H1 (cell line): ENCODE data around the gene MRPL9. TPM values are rescaled to one million over a fixed set of nuclear protein-coding genes. Genes with fewer than 3 reads are reported as not detected.

Source experiments
- CTCF ChIA-PET: fragments of 300-600 bp; sonication (Branson Sonifier 250); formaldehyde crosslinking; loops from one replicate; lab custom pipeline; 2021; ENCODE audit not compliant: partially characterized antibody; lab: Charles Lee
- POLR2A ChIA-PET: fragments of 300-600 bp; sonication (Branson Sonifier 250); formaldehyde crosslinking; loops from one replicate; lab custom pipeline; 2021; ENCODE audit warnings: inconsistent platforms; ENCODE audit not compliant: partially characterized antibody; lab: Charles Lee
- DNase-seq, 2 experiments: peaks; one replicate each; pipeline versions ENCODE4 v3.0.0 to v3.0.0-alpha.2; 2010 to 2022; ENCODE audit warnings: low spot score in 2 of 2, low read depth in 1 of 2, mixed read lengths in 1 of 2
- FAIRE-seq: peaks from 2 replicates; lab custom pipeline; 2011; peaks lifted over from hg19 to GRCh38; lab: Jason Lieb, UNC
- H2AFZ ChIP-seq: 2 replicates; pipeline ENCODE4 v1.8.1; 2012; ENCODE audit warnings: low read length, inconsistent platforms
- H2AK5ac ChIP-seq: 2 replicates; pipeline ENCODE4 v1.6.1; 2013; ENCODE audit warnings: low read depth, low read length
- H2BK120ac ChIP-seq: replicated peaks from 2 replicates; pipeline ENCODE3; 2013; ENCODE audit warnings: low read depth, low read length, inconsistent platforms
- H2BK12ac ChIP-seq: 2 replicates; pipeline ENCODE4 v1.6.1; 2013; ENCODE audit warnings: low read depth, low read length
- H2BK15ac ChIP-seq: 2 replicates; pipeline ENCODE4 v1.6.1; 2013; ENCODE audit warnings: low read length
- H2BK20ac ChIP-seq: 2 replicates; pipeline ENCODE4 v1.6.1; 2013; ENCODE audit warnings: low read length
- H2BK5ac ChIP-seq: 2 replicates; pipeline ENCODE4 v1.6.1; 2013; ENCODE audit warnings: low read depth, low read length
- H3K14ac ChIP-seq: 2 replicates; pipeline ENCODE4 v1.6.1; 2013; ENCODE audit warnings: inconsistent platforms; ENCODE audit not compliant: insufficient read length
- H3K18ac ChIP-seq: 2 replicates; pipeline ENCODE4 v1.6.1; 2013; ENCODE audit warnings: low read length; ENCODE audit errors: extremely low read depth
- H3K23ac ChIP-seq: 2 replicates; pipeline ENCODE4 v1.6.1; 2013; ENCODE audit warnings: inconsistent platforms; ENCODE audit not compliant: insufficient read length
- H3K23me2 ChIP-seq: 2 replicates; pipeline ENCODE4 v1.6.1; 2013; ENCODE audit warnings: low read depth, low read length
- H3K27ac ChIP-seq: 2 replicates; pipeline ENCODE4 v1.6.1; 2011; ENCODE audit warnings: low read depth, low read length, inconsistent platforms
- H3K27me3 ChIP-seq, 4 experiments: replicated peaks in 1 of 4; 1 replicate in 1 of 4; 2 replicates in 3 of 4; pipeline versions ENCODE4 v1.6.1 to v1.8.1; 2011 to 2013; ENCODE audit warnings: low read length in 3 of 4, mild to moderate bottlenecking in 3 of 4, inconsistent platforms in 2 of 4, mixed read lengths in 2 of 4, moderate library complexity in 1 of 4; ENCODE audit not compliant: control insufficient read depth in 3 of 4, insufficient read depth in 3 of 4; ENCODE audit errors: extremely low read depth in 1 of 4
- H3K36me3 ChIP-seq, 4 experiments: 2 replicates each; pipeline versions ENCODE4 v1.6.1 to v1.8.1; 2011 to 2013; ENCODE audit warnings: mild to moderate bottlenecking in 4 of 4, low read length in 3 of 4, moderate library complexity in 2 of 4, control low read depth in 1 of 4, inconsistent platforms in 1 of 4; ENCODE audit not compliant: insufficient read depth in 4 of 4, control insufficient read depth in 2 of 4
- H3K4ac ChIP-seq: replicated peaks from 2 replicates; pipeline ENCODE3; 2013; ENCODE audit warnings: low read length, low read depth, mixed read lengths, inconsistent platforms; ENCODE audit not compliant: insufficient read length
- H3K4me1 ChIP-seq, 4 experiments: replicated peaks in 1 of 4; 1 replicate in 1 of 4; 2 replicates in 3 of 4; pipeline versions ENCODE4 v1.6.1 to v1.8.1; 2011 to 2013; ENCODE audit warnings: low read length in 3 of 4, inconsistent platforms in 2 of 4, mixed read lengths in 1 of 4; ENCODE audit not compliant: insufficient read depth in 4 of 4, control insufficient read depth in 3 of 4
- H3K4me2 ChIP-seq, 2 experiments: 2 replicates each; pipeline versions ENCODE4 v1.6.1 to v1.8.1; 2011 to 2013; ENCODE audit warnings: low read depth in 2 of 2, low read length in 2 of 2, control low read depth in 1 of 2, inconsistent platforms in 1 of 2, mild to moderate bottlenecking in 1 of 2; ENCODE audit not compliant: insufficient read depth in 1 of 2
- H3K4me3 ChIP-seq, 4 experiments: fragments of 200-600, 300-600 bp in 1 of 4; sonication (generic), shearing (Covaris generic), sonication (Bioruptor Twin) in 1 of 4; 2 replicates each; pipeline versions ENCODE4 v1.5.1 to v1.8.1; 2011 to 2016; ENCODE audit warnings: low read length in 4 of 4, low read depth in 3 of 4, control low read depth in 2 of 4, inconsistent platforms in 2 of 4, mild to moderate bottlenecking in 2 of 4, mixed read lengths in 1 of 4, moderate library complexity in 1 of 4; ENCODE audit not compliant: insufficient read depth in 2 of 4; ENCODE audit errors: extremely low read depth in 1 of 4
- H3K56ac ChIP-seq: replicated peaks from 2 replicates; pipeline ENCODE3; 2013; ENCODE audit warnings: low read depth, mild to moderate bottlenecking, mixed read lengths, low read length, inconsistent platforms; ENCODE audit not compliant: insufficient read length
- H3K79me1 ChIP-seq: 2 replicates; pipeline ENCODE4 v1.6.1; 2013; ENCODE audit warnings: low read depth, low read length, control low read depth
- H3K79me2 ChIP-seq, 2 experiments: 2 replicates each; pipeline versions ENCODE4 v1.6.1 to v1.8.1; 2012 to 2013; ENCODE audit warnings: low read length in 2 of 2, mild to moderate bottlenecking in 2 of 2, inconsistent platforms in 1 of 2; ENCODE audit not compliant: insufficient read depth in 2 of 2, control insufficient read depth in 1 of 2
- H3K9ac ChIP-seq, 4 experiments: replicated peaks in 1 of 4; 1 replicate in 1 of 4; 2 replicates in 3 of 4; pipeline versions ENCODE4 v1.6.1 to v1.8.1; 2011 to 2013; ENCODE audit warnings: low read depth in 3 of 4, low read length in 3 of 4, control low read depth in 2 of 4, mild to moderate bottlenecking in 2 of 4, moderate library complexity in 2 of 4, inconsistent platforms in 1 of 4; ENCODE audit errors: extremely low read depth in 1 of 4
- H3K9me3 ChIP-seq, 2 experiments: 2 replicates each; pipeline versions ENCODE4 v1.6.1 to v1.8.1; 2012 to 2013; ENCODE audit warnings: mild to moderate bottlenecking in 2 of 2, moderate library complexity in 2 of 2, control low read depth in 1 of 2, inconsistent platforms in 1 of 2, low read depth in 1 of 2, low read length in 1 of 2, mixed read lengths in 1 of 2; ENCODE audit not compliant: insufficient read depth in 2 of 2
- H4K20me1 ChIP-seq, 2 experiments: replicated peaks in 1 of 2; 2 replicates each; pipeline versions ENCODE3 to v1.8.1; 2011 to 2013; ENCODE audit warnings: inconsistent platforms in 2 of 2, low read length in 2 of 2, mild to moderate bottlenecking in 1 of 2; ENCODE audit not compliant: insufficient read depth in 2 of 2, control insufficient read depth in 1 of 2
- H4K5ac ChIP-seq: 2 replicates; pipeline ENCODE4 v1.6.1; 2013; ENCODE audit warnings: low read length, low read depth, mixed read lengths, inconsistent platforms; ENCODE audit not compliant: insufficient read length
- H4K8ac ChIP-seq: 2 replicates; pipeline ENCODE4 v1.8.0; 2013; ENCODE audit warnings: mild to moderate bottlenecking, moderate library complexity, low read length, inconsistent platforms; ENCODE audit not compliant: insufficient read depth; ENCODE audit errors: extremely low read depth
- H4K91ac ChIP-seq: replicated peaks from 2 replicates; pipeline ENCODE3; 2013; ENCODE audit warnings: low read length, mixed read lengths, inconsistent platforms; ENCODE audit not compliant: insufficient read length
- ATF3 ChIP-seq: IDR thresholded peaks from 2 replicates; pipeline ENCODE4 v1.6.1; 2011; ENCODE audit warnings: low read depth, mild to moderate bottlenecking, low read length; ENCODE audit not compliant: insufficient read depth
- BCL11A ChIP-seq, 2 experiments: IDR thresholded peaks; one replicate each; pipeline ENCODE4 v1.6.1; 2011; ENCODE audit warnings: low read depth in 2 of 2, low read length in 2 of 2, mild to moderate bottlenecking in 2 of 2
- CBX5 ChIP-seq: fragments of 300-800, 300-1000 bp; sonication (generic); IDR thresholded peaks from 2 replicates; pipeline ENCODE4 v1.7.1; 2016; ENCODE audit warnings: antibody characterized with exemption, low read length, low read depth
- CTBP2 ChIP-seq: IDR thresholded peaks from 2 replicates; pipeline ENCODE4 v1.7.0; 2011; ENCODE audit warnings: borderline replicate concordance, mild to moderate bottlenecking, moderate library complexity, mixed read lengths, low read length; ENCODE audit not compliant: insufficient read depth, insufficient read length
- CTCF ChIP-seq, 3 experiments: IDR thresholded peaks; 1 replicate in 2 of 3; 2 replicates in 1 of 3; pipeline versions ENCODE4 v1.5.1 to v1.6.1; 2011; ENCODE audit warnings: low read length in 3 of 3, mild to moderate bottlenecking in 3 of 3, inconsistent platforms in 2 of 3, low read depth in 1 of 3, moderate library complexity in 1 of 3; ENCODE audit not compliant: insufficient read depth in 1 of 3; ENCODE audit errors: control extremely low read depth in 1 of 3
- PHF8 ChIP-seq: fragments of 200-600 bp; sonication (generic); conservative IDR thresholded peaks from 2 replicates; pipeline ENCODE4 v1.7.1; 2012; ENCODE audit warnings: low read depth, mild to moderate bottlenecking, inconsistent platforms, low read length, moderate library complexity
- POLR2A ChIP-seq, 2 experiments: IDR thresholded peaks; 1 replicate in 1 of 2; 2 replicates in 1 of 2; pipeline ENCODE4 v1.6.1; 2011; ENCODE audit warnings: low read depth in 2 of 2, low read length in 2 of 2, mild to moderate bottlenecking in 2 of 2; ENCODE audit errors: control extremely low read depth in 1 of 2
- POLR2AphosphoS5 ChIP-seq: IDR thresholded peaks from 2 replicates; pipeline ENCODE4 v1.6.1; 2011; ENCODE audit warnings: low read depth, low read length
- SAP30 ChIP-seq: fragments of 300-600 bp; sonication (generic); IDR thresholded peaks from 2 replicates; pipeline ENCODE4 v1.7.1; 2012; ENCODE audit warnings: low read length, moderate library complexity, mild to moderate bottlenecking, inconsistent platforms; ENCODE audit not compliant: insufficient read depth, insufficient replicate concordance
- SIN3A ChIP-seq, 2 experiments: IDR thresholded peaks in 1 of 2; conservative IDR thresholded peaks in 1 of 2; 2 replicates each; pipeline ENCODE4 v1.6.1; 2011 to 2012; ENCODE audit warnings: low read length in 2 of 2, improper control_type of control experiment in 1 of 2, low read depth in 1 of 2, mild to moderate bottlenecking in 1 of 2
- WGBS, 2 experiments: shearing (Covaris generic) in 1 of 2; methylation state at CpG; one replicate each; pipeline versions ENCODE4 v1.1.6 to v1.1.7; 2013 to 2015; ENCODE audit warnings: low lambda C conversion rate in 2 of 2, mixed read lengths in 2 of 2, inconsistent platforms in 1 of 2, low coverage in 1 of 2, missing lambda C conversion rate in 1 of 2; ENCODE audit not compliant: insufficient replicate concordance in 2 of 2, insufficient coverage in 1 of 2, insufficient read length in 1 of 2; ENCODE audit errors: extremely low coverage in 1 of 2, missing lambda C conversion rate in 1 of 2; 5-methylcytosine and 5-hydroxymethylcytosine counted together
- polyA plus RNA-seq, 7 experiments: library from polyadenylated mRNA; depleted of rRNA in 3 of 7; stranded (reverse) in 5 of 7; unstranded in 2 of 7; fragments of >200 nt in 5 of 7; fragments of 200-250 nt in 2 of 7; gene quantifications; 1 replicate in 5 of 7; 2 replicates in 1 of 7; 4 replicates in 1 of 7; pipeline versions ENCODE4 v1.2.1 to v1.2.3, GENCODE V29; 2011 to 2013; ENCODE audit warnings: missing spikeins in 2 of 7, mixed read lengths in 2 of 7
- total RNA-seq: library from RNA; stranded (reverse); fragmentation: NEBNext Ultra II Directional; extraction: Animal tissue kit (Norgen Biotek cat#: 25700); gene quantifications from 2 replicates; pipeline ENCODE4 v1.2.1, GENCODE V29; 2021

Gene MRPL9
- total and polyA plus RNA-seq, 2 of the 8 experiments (the other 6 are each of a cell fraction or from before 2014, with no cell fraction given), result 74.9 to 113 TPM

DNA sequence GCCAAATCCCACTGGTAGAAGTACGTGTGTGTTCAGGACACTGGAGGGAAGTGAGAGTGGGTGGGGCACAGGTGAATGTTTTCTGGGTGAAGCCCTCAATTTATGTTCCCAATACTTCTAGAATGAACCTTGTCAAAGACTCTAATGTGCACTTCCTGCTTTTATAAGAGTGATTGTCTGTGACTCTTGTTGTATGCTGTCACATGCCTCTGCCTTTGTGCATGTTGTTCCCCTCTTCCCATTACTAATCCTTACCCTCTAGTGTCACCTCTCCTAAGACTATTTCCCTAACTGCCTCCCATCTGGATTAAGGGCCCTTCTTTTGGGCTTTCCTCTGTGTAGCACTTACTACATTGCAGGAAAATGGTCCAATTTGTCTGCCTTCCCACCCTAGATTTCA is 44.5 kb upstream of the MRPL9 start:
- Histone ChIP-seq H3K36me3 (no peaks in the 10 kb centered on the region), H4K8ac (no peak overlapping the region), H3K4me2 (no peak overlapping the region), H4K20me1 (no peaks in the 10 kb centered on the region), H2AK5ac (no peak overlapping the region), H3K27me3 (peaks cover 0 to 3% (median 0%) of the 10 kb centered on the region in 4 experiments; a peak in 1 of 7 replicates), H2BK15ac (no peak overlapping the region), H3K18ac (no peak overlapping the region), H3K79me2 (no peaks in the 10 kb centered on the region), H2BK5ac (no peak overlapping the region), H2BK120ac (no peak overlapping the region), H3K14ac (no peak overlapping the region), H3K23me2 (no peaks in the 10 kb centered on the region), H3K4ac (no peak overlapping the region), H2BK12ac (no peak overlapping the region), H2BK20ac (no peak overlapping the region), H3K27ac (no peak overlapping the region), H3K4me3 (no peak overlapping the region), H3K4me1 (peaks cover 1 to 5% (median 4%) of the 10 kb centered on the region in 4 experiments; a peak in 2 of 7 replicates), H2AFZ (no peak overlapping the region), H3K79me1 (no peaks in the 10 kb centered on the region), H3K9ac (no peak overlapping the region), H3K9me3 (no peaks in the 10 kb centered on the region), H3K23ac (no peak overlapping the region), H4K91ac (no peak overlapping the region), H4K5ac (no peak overlapping the region), H3K56ac (no peak overlapping the region)
- CTCF ChIA-PET, result interaction anchor here (0.9 to 2.6 kb wide), 5 partner anchors 10 to 38 kb away, joined by 3 to 6 read pairs (median 4); partner anchors contain the start of gene TDRKH
- FAIRE-seq, result no peak
- POLR2A ChIA-PET, result interaction anchor here (1.1 to 1.8 kb wide), 3 partner anchors 18 to 32 kb away, joined by 3 to 6 read pairs (median 4); partner anchors contain the start of gene C2CD4D
- DNase-seq, result no peak
- WGBS, 2 experiments, result 92% methylated on average over 1 of the region's 1 CpG; no CpG with 5 or more reads in 1 of the 2 experiments
- TF ChIP-seq CBX5 (no peak), ATF3 (no peak), BCL11A (IDR thresholded peaks at IDR 0.05; ENCODE audit: low read depth in 2 of 2, low read length in 2 of 2) (no peak), POLR2A (IDR thresholded peaks at IDR 0.05; ENCODE audit: control extremely low read depth in 1 of 2, low read depth in 2 of 2, low read length in 2 of 2) (no peak), POLR2AphosphoS5 (no peak), SIN3A (conservative IDR thresholded peaks at IDR 0.05 in 1 of 2, IDR thresholded peaks at IDR 0.05 in 1 of 2; ENCODE audit: low read depth in 1 of 2, low read length in 2 of 2) (no peak), SAP30 (no peak), CTBP2 (no peak), CTCF (IDR thresholded peaks at IDR 0.05; ENCODE audit: control extremely low read depth in 1 of 3, insufficient read depth in 1 of 3, low read depth in 1 of 3, low read length in 3 of 3) (no peak), PHF8 (no peak)
